Esophagus mucosa (tissue), 1 donor: ENCODE data around the gene NECAP2. TPM values are rescaled to one million over a fixed set of nuclear protein-coding genes. Genes with fewer than 3 reads are reported as not detected.
"Not testable (repeated sequence)": the region's sequence is repeated elsewhere in the genome, so short reads cannot be mapped to it uniquely, and the experiment has no call there.

Experiments
- ATAC-seq: fragments of 200-7000 bp; cut with Tn5 transposase; one replicate; pipeline ENCODE4 v1.9.1; 2020
- total RNA-seq: library from RNA; stranded (reverse); gene quantifications from one replicate; pipeline ENCODE4 v1.2.4, GENCODE V29; 2023
- donor health status: DM: yes; HTN: yes; CAD: no.

NECAP2 gene
- total RNA-seq, 1 donor from 2014 or later, result 38.1 TPM

DNA sequence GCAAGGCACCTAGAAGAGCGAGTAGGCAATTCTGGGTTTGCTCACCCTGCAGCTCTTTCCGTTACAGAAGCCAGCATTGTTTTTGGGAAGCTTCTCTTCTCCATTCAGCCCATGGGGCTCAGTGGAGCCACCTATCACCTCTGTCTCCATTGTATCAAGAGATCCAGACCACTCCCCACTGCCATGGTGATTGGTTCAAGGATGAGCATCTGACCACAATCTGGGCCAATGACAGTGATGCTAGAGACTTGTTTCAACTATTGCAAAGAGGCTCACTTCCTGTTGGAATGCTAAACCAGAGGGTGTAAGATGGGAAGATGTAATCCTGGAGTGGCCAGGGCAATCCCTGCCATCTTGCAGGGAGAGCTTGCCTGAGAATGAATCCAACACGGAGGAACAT, 9.9 kb upstream of the NECAP2 start:
- no peak for ATAC-seq

DNA sequence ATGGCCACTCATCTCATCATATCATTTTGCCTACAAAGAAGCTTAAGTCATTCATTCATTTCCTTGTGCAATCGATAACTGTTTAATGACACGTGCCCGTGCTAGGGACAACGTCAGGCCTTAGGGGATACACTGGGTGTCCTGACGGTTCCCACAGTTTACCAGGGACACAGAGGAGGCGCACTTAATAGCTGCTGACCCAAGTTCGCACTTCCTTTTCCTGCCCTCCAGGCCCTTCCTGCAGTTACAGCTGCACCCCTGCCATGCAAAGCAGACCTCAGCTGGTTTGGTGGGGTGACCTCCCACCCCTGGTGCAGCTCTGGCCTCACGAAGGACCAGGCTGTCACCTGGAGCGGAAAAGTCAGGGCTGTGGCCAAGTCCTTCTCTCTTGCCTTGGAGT, 7.5 kb upstream of the NECAP2 start:
- ATAC-seq, result no peak

DNA sequence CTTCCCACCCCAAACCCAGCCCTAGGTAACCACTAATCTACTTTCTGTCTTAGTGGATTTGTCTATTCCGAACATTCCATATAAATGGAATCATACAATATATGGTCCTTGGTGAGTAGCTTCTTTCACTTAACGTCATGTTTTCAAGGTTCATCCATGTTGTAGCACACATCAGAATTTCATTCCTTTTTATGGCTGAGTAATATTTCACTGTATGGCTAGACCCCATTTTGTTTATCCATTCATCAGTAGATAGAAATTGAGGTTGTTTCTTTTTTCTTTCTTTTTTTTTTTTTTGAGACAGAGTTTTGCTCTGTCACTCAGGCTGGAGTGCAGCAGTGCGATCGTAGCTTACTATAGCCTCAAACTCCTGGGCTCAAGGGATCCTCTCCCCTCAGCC, 6.5 kb upstream of the NECAP2 start:
- no peak for ATAC-seq

DNA sequence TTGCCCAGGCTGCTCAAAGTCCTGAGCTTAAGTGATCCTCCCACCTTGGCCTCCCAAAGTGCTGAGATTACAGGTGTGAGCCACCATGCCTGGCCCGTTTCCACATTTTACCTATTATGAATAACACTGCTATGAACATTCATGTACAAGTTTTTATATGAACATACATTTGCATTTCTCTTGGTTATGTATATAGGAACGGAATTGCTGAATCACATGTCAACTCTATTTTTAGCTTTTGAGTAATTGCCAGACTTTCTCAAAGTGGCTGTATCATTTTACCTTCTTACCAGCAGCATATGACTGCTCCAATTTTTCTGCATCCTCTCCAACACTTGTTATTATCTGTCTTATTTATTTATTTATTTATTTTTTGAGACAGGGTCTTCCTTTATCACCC, 6.0 kb upstream of the NECAP2 start:
- ATAC-seq, result no peak

DNA sequence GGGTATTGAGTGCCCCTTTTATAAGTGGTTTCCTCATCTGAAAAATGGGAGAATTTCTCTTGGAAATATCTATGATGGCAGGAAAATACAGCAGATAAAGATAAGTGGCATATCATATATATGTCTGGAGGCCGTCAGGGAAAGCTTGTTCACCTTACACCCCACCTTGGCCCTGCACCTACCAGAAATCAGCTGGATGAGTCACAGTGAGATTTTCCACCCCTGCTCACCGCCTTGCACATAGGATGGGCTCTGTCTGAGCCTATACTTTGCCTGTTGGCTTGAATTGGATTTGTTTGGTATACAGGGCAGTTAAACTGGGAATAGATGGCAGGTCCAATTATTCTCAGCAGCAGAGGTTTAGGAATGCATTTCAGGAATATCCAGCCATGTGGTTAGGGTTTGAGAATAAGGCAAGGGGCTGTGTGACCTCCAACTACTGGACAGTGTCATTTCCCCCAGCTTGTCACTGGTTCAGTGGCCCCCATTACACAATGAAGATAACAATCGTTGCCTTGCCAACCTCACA, 3.5 kb upstream of the NECAP2 start, which contains the start of gene SPATA21:
Gene SPATA21, minus strand, starts transcription at position 479 of the 529 bp plus-strand sequence. CDS start 6,053 bp downstream, outside the sequence.
- no peak for ATAC-seq

DNA sequence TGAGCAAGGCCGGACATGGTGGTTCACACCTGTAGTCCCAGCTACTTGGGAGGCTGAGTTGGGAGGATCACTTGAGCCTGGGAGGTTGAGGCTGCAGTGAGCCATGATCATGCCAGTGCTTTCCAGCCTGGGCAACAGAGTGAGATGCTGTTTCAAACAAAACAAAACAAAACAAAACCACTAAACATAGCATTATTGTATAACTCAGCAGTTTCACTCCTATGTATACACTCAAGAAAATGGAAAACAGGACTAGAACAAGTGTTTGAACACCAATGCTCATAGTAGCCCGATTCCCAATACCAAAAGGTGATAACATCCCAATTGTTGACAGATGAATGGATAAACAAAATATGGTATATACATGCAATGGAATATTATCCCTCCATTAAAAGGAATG, 2.0 kb upstream of the NECAP2 start:
- no peak for ATAC-seq

DNA sequence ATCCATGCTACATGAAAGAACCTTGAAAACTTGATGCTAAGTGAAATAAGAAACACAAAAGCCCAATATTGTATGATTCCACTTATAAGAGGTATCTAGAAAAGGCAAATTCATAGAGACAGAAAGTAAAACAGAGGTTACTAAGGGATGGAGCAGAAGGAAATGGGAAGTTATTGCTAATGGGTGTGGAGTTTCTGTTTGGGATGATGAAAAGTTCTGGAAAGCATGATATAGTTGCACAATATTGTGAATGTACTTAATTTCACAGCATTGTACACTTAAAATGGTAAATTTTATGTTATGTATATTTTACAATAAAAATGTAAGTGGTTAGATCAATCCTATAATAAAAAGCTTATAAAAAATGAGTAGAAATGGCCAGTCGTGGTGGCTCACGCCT, 1.6 kb upstream of the NECAP2 start:
- no peak for ATAC-seq

DNA sequence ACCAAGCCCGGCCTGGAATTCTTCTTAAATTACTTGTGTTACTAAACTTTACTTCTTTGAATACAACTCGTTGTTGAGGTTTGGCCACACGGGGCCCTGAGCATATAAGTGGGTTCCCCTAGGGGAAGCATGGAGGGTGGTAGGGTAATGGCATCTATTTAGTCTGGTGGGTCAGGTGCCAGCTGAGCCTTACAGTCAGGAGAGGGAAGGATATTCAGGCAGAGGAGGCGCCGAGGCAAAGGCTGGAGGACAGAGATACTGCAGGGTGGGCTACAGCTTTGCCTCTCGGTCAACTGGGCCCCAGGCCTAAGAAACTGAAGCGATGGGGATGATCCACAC, 424 bp upstream of the NECAP2 start:
- peak; percentile 30 for ATAC-seq

DNA sequence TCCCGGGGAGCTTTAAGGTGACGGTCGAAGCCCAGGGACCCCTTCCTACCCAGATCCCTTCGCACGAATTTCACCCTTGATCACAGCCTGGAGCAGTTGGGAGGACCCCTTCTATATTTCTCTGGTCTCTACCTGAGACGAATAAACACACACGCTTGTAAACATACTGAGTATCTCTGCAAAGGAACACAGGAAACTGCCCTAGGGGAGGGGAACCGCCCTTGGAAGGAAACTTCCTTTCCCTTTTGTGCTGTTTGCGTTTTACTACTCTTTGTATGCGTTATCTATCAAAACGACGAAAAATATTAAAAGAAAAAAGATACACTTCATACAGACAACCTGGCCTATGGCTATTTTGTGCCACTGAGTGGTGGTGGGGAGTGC, 750 bp downstream of the NECAP2 start:
- ATAC-seq, result peak; percentile 18

DNA sequence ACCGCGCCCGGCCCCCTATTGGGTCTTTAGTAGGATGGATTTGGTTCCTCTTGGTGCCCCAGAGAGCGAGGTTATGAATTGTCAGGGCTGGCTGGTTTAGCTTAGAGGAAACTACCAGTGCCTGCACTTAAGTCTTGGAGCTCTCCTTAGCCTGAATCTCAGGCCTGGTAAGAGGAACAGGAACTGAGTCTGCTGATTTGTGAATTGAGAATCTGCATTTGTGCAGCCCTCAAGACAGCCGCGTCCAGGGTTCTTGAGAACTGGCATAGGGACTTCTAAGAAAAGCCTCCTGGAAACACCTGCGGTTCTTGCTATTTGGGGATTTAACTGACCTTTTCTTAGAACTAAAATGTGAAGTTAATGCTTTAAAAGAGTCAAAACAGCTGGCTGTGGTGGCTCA, 1.7 kb downstream of the NECAP2 start:
- no peak for ATAC-seq

DNA sequence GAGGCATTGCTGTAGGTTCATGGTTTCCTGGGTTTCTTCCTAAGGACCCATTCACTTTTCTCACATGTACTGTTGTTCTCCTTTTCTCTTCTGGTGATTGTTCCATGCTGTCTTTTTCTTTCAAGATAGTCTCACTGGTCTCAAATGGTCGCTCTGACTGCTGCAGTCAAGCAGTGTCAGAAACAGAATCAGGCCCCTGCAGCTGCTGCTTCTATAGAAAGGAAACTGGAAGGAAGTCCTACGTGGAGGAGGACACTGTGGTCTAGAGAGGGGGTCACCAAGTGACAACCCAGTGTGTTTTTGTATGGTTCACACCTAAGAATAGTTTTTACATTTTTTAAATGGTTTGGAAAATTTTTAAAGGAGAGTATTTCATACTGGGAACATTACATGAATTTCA, 2.4 kb downstream of the NECAP2 start:
- no peak for ATAC-seq

DNA sequence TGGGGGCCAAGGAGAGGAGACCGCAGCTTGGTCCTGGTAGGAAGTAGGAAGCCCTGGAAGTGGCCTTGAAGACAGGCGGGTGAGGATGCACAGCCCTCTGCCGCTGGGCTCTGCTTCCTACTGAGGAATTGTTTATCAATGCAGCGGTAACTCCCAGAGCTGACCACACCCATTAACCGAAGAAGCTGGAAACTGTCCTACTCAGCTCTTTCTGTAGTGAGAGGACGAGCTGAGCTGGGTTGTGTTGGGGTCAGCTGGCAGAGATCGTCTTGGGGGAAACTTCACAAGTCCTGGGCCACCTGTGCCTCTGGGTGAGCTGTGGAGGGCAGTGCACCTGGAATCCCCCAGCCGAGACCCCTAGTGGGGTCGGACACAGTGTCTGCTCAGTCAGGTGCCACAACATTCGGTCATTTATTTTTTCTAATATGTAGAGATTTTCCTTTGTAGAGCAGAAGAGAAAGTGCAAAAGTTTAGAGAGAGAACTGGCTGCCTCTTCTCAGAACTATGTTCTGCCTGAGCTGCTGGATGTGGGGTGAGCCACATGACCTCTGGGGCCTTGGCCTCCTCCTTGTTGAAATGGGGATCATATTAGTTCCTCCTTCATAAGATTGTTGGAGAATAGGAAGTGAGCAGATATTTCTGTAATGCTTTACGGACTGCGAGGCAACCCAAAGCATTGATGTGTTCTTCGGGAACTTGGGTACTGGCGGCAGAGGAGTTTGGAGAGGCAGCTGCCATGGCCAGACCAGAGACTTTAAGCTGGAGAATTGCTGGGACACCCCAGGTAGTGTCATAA, 3.6 kb downstream of the NECAP2 start:
- ATAC-seq, result no peak

DNA sequence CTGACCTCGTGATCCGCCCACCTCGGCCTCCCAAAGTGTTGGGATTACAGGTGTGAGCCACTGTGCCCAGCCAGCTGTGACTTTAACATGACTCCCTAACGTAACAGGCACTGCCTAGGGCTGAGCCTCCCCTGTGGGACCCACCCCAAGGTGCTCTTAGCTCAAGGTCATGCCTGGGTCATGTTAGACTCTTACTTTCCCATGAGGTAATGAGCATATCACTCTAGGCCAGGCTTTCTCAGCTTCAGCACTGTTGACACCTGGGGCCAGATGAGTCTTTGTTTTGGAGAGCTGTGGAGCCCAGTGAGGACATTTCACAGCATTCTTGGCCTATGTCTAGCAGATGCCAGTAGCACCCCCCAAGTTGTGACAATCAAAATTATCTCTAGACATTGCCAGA, 4.5 kb downstream of the NECAP2 start:
- ATAC-seq, result no peak

DNA sequence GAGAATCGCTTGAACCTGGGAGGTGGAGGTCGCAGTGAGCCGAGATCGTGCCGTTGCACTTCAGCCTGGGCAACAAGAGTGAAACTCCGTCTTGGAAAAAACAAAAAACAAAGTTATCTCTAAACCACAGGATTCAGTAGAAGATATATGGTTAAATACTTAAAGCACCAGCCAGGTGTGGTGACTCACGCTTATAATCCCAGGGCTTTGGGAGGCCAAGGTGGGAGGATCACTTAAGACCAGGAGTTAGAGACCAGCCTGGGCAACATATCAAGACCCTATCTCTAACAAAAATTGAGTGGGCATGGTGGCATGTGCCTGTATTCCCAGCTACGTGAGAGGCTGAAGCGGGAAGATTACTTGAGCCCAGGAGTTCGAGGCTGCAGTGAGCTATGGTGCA, 5.6 kb downstream of the NECAP2 start:
- no peak for ATAC-seq

DNA sequence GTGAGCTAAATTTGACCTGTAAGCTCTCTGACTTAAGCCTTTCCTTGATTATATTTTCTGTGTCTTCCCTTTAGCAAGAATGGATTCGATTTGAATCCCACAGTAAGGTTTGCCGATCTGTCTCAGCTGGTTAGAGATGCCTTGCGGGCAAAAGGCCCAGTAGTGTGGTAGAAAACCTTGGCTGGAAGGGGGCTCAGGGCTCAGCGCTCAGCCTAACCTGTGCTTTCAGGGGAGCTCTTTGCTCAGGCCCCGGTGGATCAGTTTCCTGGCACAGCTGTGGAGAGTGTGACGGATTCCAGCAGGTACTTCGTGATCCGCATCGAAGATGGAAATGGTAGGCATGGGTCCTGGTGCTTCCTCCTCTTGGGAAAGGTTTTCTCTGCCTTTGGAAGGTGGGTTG, 7.1 kb downstream of the NECAP2 start:
- no peak for ATAC-seq

DNA sequence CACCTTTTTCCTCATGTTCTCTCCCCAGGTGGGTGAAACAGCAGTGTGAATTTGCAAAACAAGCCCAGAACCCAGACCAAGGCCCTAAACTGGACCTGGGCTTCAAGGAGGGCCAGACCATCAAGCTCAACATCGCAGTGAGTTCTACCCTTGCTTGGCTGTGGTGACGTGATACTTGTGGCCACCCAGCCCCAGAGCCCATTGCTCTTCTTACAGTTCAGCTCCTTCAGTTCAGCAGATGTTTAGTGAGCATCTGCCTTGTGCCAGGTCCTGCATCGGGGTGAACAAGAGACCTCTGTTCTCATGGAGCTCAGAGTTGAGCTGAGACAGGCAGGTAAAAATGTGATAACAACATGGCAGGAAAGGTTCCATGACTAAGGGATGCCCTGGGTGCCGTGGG, 8.5 kb downstream of the NECAP2 start:
- ATAC-seq, result no peak

DNA sequence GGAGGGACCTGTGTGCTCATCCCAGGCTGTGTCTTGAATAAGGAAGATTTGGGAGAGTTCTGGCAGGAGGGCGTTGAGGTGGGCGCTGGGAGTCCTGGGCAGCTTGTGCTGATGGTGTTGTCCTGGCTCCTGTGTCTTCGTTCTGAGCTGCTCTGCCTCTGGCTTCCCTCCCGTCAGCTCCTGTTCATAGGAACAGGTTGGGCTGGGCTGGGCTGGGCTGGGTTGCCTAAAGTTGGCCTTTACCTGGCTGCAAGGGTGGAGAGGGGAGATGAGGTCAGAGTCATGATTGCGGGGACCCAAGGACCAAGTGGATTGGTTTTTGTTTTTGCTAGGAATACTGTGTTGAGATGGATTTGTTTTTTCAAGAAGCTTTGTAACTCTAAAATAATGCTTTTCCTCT, 9.1 kb downstream of the NECAP2 start:
- peak; percentile 44 for ATAC-seq

DNA sequence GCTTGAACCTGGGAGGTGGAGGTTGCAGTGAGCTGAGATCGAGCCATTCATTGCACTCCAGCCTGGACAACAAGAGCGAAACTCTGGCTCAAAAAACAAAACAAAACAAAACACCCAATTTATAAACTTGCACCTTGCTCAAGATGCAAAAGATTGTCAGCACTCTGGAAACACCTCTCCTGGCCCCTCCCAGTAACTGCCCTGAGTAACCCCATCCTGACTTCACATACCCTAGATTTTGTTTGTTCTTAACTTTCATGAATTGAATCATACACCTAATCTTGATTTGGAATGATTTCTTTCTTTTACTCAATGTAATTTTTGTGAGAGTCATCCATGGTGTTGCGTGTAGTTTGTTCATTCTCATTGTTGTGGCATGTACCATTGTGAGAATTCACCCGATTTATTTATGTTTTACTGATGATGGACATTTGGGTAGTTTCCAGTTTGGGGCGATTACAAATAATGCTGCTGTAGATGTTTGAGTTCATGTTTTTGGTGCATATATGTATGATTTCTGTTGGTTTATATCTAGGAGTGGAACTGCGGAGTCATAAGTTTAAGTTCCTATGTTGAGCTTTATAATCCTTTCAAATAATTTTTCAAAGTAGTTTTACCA, 10.4 kb downstream of the NECAP2 start:
- no peak for ATAC-seq

DNA sequence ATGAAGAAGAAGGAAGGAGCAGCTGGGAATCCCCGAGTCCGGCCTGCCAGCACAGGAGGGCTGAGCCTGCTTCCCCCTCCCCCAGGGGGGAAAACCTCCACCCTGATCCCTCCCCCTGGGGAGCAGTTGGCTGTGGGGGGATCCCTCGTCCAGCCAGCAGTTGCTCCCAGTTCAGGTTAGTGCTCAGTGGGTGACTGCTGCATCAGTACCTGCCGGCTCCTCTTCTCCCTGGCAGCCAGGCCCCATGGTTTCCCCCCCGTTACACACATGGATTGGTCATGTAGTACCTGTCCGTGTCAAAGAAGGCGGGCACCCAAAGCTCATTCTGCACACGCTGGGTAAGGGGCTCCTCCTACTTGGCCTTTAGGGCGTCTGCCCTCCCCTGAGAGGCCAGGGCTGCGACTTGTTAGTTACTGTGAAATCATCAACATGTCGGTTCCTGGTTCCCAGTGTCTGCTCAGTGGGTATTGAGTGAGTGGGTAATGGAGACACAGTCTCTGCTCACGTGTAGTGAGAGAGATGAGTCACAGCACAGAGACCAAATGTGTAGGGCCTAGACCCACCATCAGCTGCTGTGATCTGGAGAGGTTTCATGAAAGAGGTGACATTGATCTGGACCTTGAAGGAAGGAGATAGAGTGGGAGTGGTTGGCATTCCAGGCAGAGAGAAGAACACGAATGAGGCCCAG, 11.5 kb downstream of the NECAP2 start:
- ATAC-seq, result no peak

DNA sequence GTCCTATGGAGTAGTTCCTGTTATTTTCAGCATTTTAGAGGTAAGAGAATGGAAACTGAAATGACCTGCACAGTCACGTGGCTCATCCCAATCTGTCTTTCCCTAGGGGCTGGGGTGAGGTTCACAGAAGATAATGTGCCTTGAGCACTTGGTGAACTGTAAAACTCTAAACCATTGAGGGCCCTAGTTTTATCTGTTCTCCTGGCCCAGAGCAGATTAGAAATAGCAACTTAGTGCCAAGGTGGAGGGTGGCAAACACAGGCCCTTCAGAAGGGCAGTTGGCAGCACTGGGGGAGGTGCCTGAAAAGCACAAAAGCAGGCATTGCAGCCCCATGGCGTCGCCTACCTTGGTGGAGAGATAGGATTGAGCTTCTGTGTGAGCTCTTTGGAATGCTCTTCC, 14.4 kb downstream of the NECAP2 start:
- not testable (repeated sequence) for ATAC-seq

DNA sequence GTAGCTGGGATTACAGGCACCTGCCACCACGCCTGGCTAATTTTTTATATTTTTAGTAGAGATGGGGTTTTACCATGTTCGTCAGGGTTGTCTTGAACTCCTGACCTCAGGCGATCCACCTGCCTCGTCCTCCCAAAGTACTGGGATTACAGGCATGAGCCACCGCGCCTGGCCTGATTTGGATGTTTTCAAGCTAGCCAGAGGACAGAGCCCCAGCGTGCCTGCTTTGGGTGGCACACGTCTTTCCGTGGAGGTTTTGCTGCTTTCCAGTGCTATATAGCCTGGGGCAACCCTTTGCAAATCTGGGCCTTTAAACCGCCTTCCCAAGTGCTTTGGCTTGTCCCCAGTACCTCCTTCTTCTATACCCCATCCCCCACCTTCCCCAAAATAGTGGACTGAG, 15.6 kb downstream of the NECAP2 start:
- not testable (repeated sequence) for ATAC-seq

DNA sequence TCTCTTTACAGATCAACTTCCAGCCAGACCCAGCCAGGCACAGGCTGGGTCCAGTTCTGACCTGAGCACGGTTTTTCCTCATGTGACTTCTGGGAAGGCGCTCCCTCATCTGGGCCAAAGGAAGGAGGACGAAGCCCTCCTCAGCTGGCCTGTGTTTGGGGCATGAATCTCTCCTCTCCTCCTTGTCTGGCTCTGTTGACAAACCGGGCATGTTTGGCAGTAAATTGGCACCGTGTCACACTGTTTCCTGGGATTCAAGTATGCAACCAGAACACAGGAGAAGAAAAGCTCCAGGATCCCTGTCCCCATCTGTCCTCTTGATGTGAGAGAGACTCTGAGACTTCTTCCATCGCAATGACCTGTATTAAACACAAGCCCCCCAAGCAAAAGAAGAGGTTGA, 18.3 kb downstream of the NECAP2 start:
- ATAC-seq, result no peak

DNA sequence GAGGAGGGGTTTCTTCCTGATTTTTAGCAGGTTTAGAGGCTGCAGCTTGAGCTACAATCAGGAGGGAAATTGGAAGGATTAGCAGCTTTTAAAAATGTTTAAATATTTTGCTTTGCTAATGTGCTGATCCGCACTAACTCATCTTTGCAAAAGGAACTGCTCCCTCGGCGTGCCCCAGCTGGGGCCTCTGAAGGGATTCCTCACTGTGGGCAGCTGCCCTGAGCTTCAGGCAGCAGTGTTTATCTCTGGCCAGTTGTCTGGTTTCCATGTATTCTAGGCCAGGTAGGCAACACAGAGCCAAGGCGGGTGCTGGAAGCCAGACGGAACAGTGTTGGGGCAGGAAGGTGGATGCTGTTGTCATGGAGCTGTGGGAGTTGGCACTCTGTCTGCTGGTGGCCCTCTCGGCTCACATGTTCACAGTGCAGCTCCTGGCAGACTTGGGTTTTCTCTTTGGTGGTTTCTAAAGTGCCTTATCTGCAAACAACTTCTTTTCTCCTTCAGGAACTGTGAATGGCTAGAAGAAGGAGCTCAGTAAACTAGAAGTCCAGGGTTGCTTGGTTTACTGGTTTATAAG, 18.9 kb downstream of the NECAP2 start:
- ATAC-seq, result no peak
